ENCODE results near the gene DCBLD1. TPM values are rescaled to one million over a fixed set of nuclear protein-coding genes. Genes with fewer than 3 reads are reported as not detected.

The DCBLD1 gene
- total and polyA plus RNA-seq, 2 of the 13 experiments (the other 11 are each of a cell fraction or from before 2014, with no cell fraction given) = 23.2 to 41.5 TPM

GRCh38 chr6:117482240-117483003 is at the start of gene DCBLD1 (continued):
- TF ChIP-seq HOXA9 (CRISPR knock-in tag; IDR thresholded peaks at IDR 0.05; ENCODE audit: borderline replicate concordance) (no peak), GATAD1 (CRISPR knock-in tag; IDR thresholded peaks at IDR 0.05) (no peak; the same call in 1 of the 2 replicates), SP4 (CRISPR knock-in tag; IDR thresholded peaks at IDR 0.05) (peak; percentile 27; the same call in 1 of the 2 replicates), POGK (CRISPR knock-in tag; conservative IDR thresholded peaks at IDR 0.05) (0 out of 2 replicates have a peak, but pooled peaks have one; percentile 60), ZNF34 (CRISPR knock-in tag; IDR thresholded peaks at IDR 0.05; ENCODE audit: borderline replicate concordance) (no peak), TBL1XR1 (IDR thresholded peaks at IDR 0.05; ENCODE audit: borderline replicate concordance, low read length, partially characterized antibody) (no peak), NFIB (CRISPR knock-in tag; IDR thresholded peaks at IDR 0.05; ENCODE audit: borderline replicate concordance) (no peak), PRMT3 (CRISPR knock-in tag; IDR thresholded peaks at IDR 0.05; ENCODE audit: borderline replicate concordance, low read depth) (no peak), ETV6 (CRISPR knock-in tag; conservative IDR thresholded peaks at IDR 0.05) (no peak; the same call in 1 of the 2 replicates), ZNF24 (IDR thresholded peaks at IDR 0.05) (peak; percentile 89; the same call in 1 of the 2 replicates), HMGA1 (CRISPR knock-in tag; conservative IDR thresholded peaks at IDR 0.05) (no peak), SAFB2 (CRISPR knock-in tag; IDR thresholded peaks at IDR 0.05; ENCODE audit: borderline replicate concordance, low read depth) (no peak; the same call in none of the 2 replicates), ZNF816 (CRISPR knock-in tag; IDR thresholded peaks at IDR 0.05; ENCODE audit: borderline replicate concordance) (peak; percentile 81; the same call in 1 of the 2 replicates), GTF3A (CRISPR knock-in tag; conservative IDR thresholded peaks at IDR 0.05) (no peak), ZNF260 (CRISPR knock-in tag; IDR thresholded peaks at IDR 0.05; ENCODE audit: borderline replicate concordance, low read depth) (no peak), CBX2 (IDR thresholded peaks at IDR 0.05; ENCODE audit: low read depth, low read length) (no peak), CBX2 (CRISPR knock-in tag; IDR thresholded peaks at IDR 0.05; ENCODE audit: low read depth) (peak; percentile 31; the same call in 1 of the 2 replicates), WIZ (CRISPR knock-in tag; IDR thresholded peaks at IDR 0.05) (0 out of 2 replicates have a peak, but pooled peaks have one; percentile 37), ZNF546 (CRISPR knock-in tag; conservative IDR thresholded peaks at IDR 0.05) (no peak; the same call in 1 of the 2 replicates), MXI1 (IDR thresholded peaks at IDR 0.05; ENCODE audit: borderline replicate concordance, low read depth, low read length) (peak; percentile 72), ZNF768 (CRISPR knock-in tag; IDR thresholded peaks at IDR 0.05) (peak; percentile 78; the same call in 1 of the 2 replicates), RAD21 (CRISPR knock-in tag; IDR thresholded peaks at IDR 0.05) (peak; percentile 64), ARNTL (CRISPR knock-in tag; IDR thresholded peaks at IDR 0.05) (peak; percentile 90), GATA4 (IDR thresholded peaks at IDR 0.05; ENCODE audit: borderline replicate concordance, low read depth) (peak; percentile 24), ZNF614 (CRISPR knock-in tag; IDR thresholded peaks at IDR 0.05; ENCODE audit: borderline replicate concordance) (peak; percentile 86; the same call in 1 of the 2 replicates), ZNF788 (CRISPR knock-in tag; IDR thresholded peaks at IDR 0.05; ENCODE audit: borderline replicate concordance) (peak; percentile 20; the same call in 1 of the 2 replicates)
- TF ChIP-seq, protein P1, sequence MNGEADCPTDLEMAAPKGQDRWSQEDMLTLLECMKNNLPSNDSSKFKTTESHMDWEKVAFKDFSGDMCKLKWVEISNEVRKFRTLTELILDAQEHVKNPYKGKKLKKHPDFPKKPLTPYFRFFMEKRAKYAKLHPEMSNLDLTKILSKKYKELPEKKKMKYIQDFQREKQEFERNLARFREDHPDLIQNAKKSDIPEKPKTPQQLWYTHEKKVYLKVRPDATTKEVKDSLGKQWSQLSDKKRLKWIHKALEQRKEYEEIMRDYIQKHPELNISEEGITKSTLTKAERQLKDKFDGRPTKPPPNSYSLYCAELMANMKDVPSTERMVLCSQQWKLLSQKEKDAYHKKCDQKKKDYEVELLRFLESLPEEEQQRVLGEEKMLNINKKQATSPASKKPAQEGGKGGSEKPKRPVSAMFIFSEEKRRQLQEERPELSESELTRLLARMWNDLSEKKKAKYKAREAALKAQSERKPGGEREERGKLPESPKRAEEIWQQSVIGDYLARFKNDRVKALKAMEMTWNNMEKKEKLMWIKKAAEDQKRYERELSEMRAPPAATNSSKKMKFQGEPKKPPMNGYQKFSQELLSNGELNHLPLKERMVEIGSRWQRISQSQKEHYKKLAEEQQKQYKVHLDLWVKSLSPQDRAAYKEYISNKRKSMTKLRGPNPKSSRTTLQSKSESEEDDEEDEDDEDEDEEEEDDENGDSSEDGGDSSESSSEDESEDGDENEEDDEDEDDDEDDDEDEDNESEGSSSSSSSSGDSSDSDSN (CRISPR knock-in tag; IDR thresholded peaks at IDR 0.05) = peak; percentile 73
